Activated naive CD4-positive, alpha-beta T cell treated with anti-CD3 and anti-CD28 coated beads for 36 hours (primary cell): ENCODE data around the gene ZNF468. TPM values are rescaled to one million over a fixed set of nuclear protein-coding genes. Genes with fewer than 3 reads are reported as not detected.
"Not testable (repeated sequence)": the region's sequence is repeated elsewhere in the genome, so short reads cannot be mapped to it uniquely, and the experiment has no call there.

ENCODE experiments used
- CTCF ChIA-PET: fragments of 350-600 bp; sonication (Branson Sonifier 250); formaldehyde crosslinking; loops from one replicate; lab custom pipeline; 2021; ENCODE audit warnings: antibody characterized with exemption; lab: Charles Lee
- DNase-seq: peaks from one replicate; pipeline ENCODE4 v3.0.0-alpha.2; 2020
- H3K27ac Mint-ChIP-seq: one replicate; pipeline ENCODE4 v1.8.0; 2021; ENCODE audit warnings: mild to moderate bottlenecking, mixed read lengths
- H3K27me3 Mint-ChIP-seq: one replicate; pipeline ENCODE4 v1.8.0; 2021; ENCODE audit warnings: low read depth, mixed read lengths
- H3K36me3 Mint-ChIP-seq: one replicate; pipeline ENCODE4 v1.8.0; 2021; ENCODE audit warnings: low read depth, mixed read lengths
- H3K4me1 Mint-ChIP-seq: one replicate; pipeline ENCODE4 v1.8.0; 2021; ENCODE audit warnings: low read depth, mixed read lengths
- H3K4me3 Mint-ChIP-seq: one replicate; pipeline ENCODE4 v1.8.0; 2021; ENCODE audit warnings: mild to moderate bottlenecking, moderate library complexity, mixed read lengths
- H3K9me3 Mint-ChIP-seq: one replicate; pipeline ENCODE4 v1.8.0; 2021; ENCODE audit warnings: mixed read lengths
- intact Hi-C: fragments of 100-400 bp; cut with micrococcal nuclease; formaldehyde crosslinking; loops from one replicate; pipeline ENCODE4 v1.15.1; 2023
- total RNA-seq, 2 experiments: library from RNA; stranded (reverse); gene quantifications; one replicate each; pipeline ENCODE4 v1.2.3, GENCODE V29; 2021

Gene ZNF468
- total RNA-seq, 2 experiments from 2014 or later, result 7.4 to 8.0 TPM

GRCh38 chr19:52820472-52821203, 36.8 kb downstream of the ZNF468 start:
- Mint-ChIP-seq H3K36me3 (peaks cover 41% of the 10 kb centered on the region), H3K4me3 (peak overlapping the region; percentile 84), H3K9me3 (peaks cover 18% of the 10 kb centered on the region), H3K4me1 (peaks cover 11% of the 10 kb centered on the region), H3K27ac (peak overlapping the region; percentile 70)
- DNase-seq, result peak; percentile 37
- intact Hi-C loops, result loop anchor here (2.0 to 5.0 kb wide), 2 partner anchors 33 to 76 kb away; partner anchors contain the start of genes ZNF320 and ZNF600
- CTCF ChIA-PET, H3K27me3 Mint-ChIP-seq: not testable (repeated sequence)

- DNase-seq, result no peak
- Mint-ChIP-seq H3K4me1 (no peaks in the 10 kb centered on the region), H3K27ac (no peak overlapping the region), H3K27me3 (no peaks in the 10 kb centered on the region), H3K9me3 (peaks cover 27% of the 10 kb centered on the region), H3K36me3 (peaks cover 69% of the 10 kb centered on the region), H3K4me3 (no peak overlapping the region)
- CTCF ChIA-PET, result interaction anchor here (0.6 kb wide), 1 partner anchor 615 kb away, joined by 4 read pairs; no protein-coding TSS in a partner anchor
- intact Hi-C loops, result no loop called here
Observed at GRCh38 chr19:52809801-52810200, 47.6 kb downstream of the ZNF468 start.

- intact Hi-C loops, DNase-seq, CTCF ChIA-PET, H3K27ac Mint-ChIP-seq, H3K4me1 Mint-ChIP-seq, H3K4me3 Mint-ChIP-seq, H3K27me3 Mint-ChIP-seq: not testable (repeated sequence)
- Mint-ChIP-seq H3K9me3 (peaks cover 78% of the 10 kb centered on the region), H3K36me3 (peaks cover 83% of the 10 kb centered on the region)
Observed at GRCh38 chr19:52799950-52800640, 57.3 kb downstream of the ZNF468 start.

- H3K9me3 Mint-ChIP-seq, result peaks cover 39% of the 10 kb centered on the region
- no peak overlapping the region for H3K27ac Mint-ChIP-seq
- no peak overlapping the region for H3K4me3 Mint-ChIP-seq
- CTCF ChIA-PET, result no interaction called here
- no peaks in the 10 kb centered on the region for H3K27me3 Mint-ChIP-seq
- intact Hi-C loops, result loop anchor here (5.0 to 10.0 kb wide), 2 partner anchors 33 to 175 kb away; partner anchors contain the start of genes ZNF28 and ZNF816
- peaks cover 27% of the 10 kb centered on the region for H3K4me1 Mint-ChIP-seq
- H3K36me3 Mint-ChIP-seq, result peaks cover 23% of the 10 kb centered on the region
- DNase-seq, result no peak
Observed at GRCh38 chr19:52789440-52789839, 68.0 kb downstream of the ZNF468 start.

Other genes with a start within 250 kb of the ZNF468 start
- 10 to 100 TPM; 23.3 to 23.9 TPM for gene ZNF83, start 219.3 kb downstream of the ZNF468 start, total RNA-seq
- gene ZNF611, start 122.6 kb downstream of the ZNF468 start, total RNA-seq, result 10 to 100 TPM; 10.4 to 12.1 TPM
- gene ZNF600, start 70.8 kb downstream of the ZNF468 start, total RNA-seq, result 1 to 10 TPM; 4.8 to 4.9 TPM
- 1 to 10 TPM; 7.1 to 8.9 TPM for gene ZNF28, start 36.0 kb downstream of the ZNF468 start, total RNA-seq
- gene ZNF320, start 40.0 kb upstream of the ZNF468 start, total RNA-seq, result 1 to 10 TPM; 4.2 to 4.6 TPM
- gene ZNF888, start 65.8 kb upstream of the ZNF468 start, total RNA-seq, result 1 to 10 TPM; 4.1 to 4.3 TPM
- gene ZNF816, start 105.3 kb upstream of the ZNF468 start, total RNA-seq, result 10 to 100 TPM; 10.4 to 10.7 TPM
- not detected for gene ERVV-1, start 156.3 kb upstream of the ZNF468 start, total RNA-seq
- gene ERVV-2, start 187.1 kb upstream of the ZNF468 start, total RNA-seq, result not detected
- gene ZNF160, start 245.8 kb upstream of the ZNF468 start, total RNA-seq, result 10 to 100 TPM; 23.5 to 25.2 TPM